SK-N-SH treated with all-trans-retinoic acid at 6 μM for 48 hours (cell line): ENCODE data around the gene CHST13.

ENCODE experiments used
- ATAC-seq: fragments of 200-7000 bp; cut with Tn5 transposase; 3 replicates; pipeline ENCODE4 v1.9.1; 2020; ENCODE audit warnings: mild to moderate bottlenecking, moderate library complexity
- ARNTL ChIP-seq: fragments of 450-650 bp; formaldehyde crosslinking; IDR thresholded peaks from 2 replicates; pipeline ENCODE4 v1.5.0; 2020; ENCODE audit warnings: low read depth, mild to moderate bottlenecking, moderate library complexity, borderline replicate concordance
- BACH2 ChIP-seq: fragments of 250-450 bp; sonication (Bioruptor Pico); IDR thresholded peaks from 2 replicates; pipeline ENCODE4 v1.9.0; 2021; ENCODE audit warnings: mild to moderate bottlenecking, borderline replicate concordance
- CREB5 ChIP-seq: fragments of 250-450 bp; sonication (Bioruptor Pico); IDR thresholded peaks from 2 replicates; pipeline ENCODE4 v1.5.1; 2020; ENCODE audit warnings: low read depth, mild to moderate bottlenecking, moderate library complexity
- CSDC2 ChIP-seq: fragments of 250-450 bp; sonication (Bioruptor Pico); IDR thresholded peaks from 2 replicates; pipeline ENCODE4 v1.5.0; 2020; ENCODE audit warnings: mild to moderate bottlenecking, moderate library complexity
- ESRRG ChIP-seq: fragments of 250-450 bp; sonication (Bioruptor Pico); IDR thresholded peaks from 2 replicates; pipeline ENCODE4 v1.6.1; 2021; ENCODE audit warnings: mild to moderate bottlenecking
- GLIS3 ChIP-seq: fragments of 250-450 bp; sonication (Bioruptor Pico); IDR thresholded peaks from 2 replicates; pipeline ENCODE4 v1.5.0; 2020; ENCODE audit warnings: mild to moderate bottlenecking, moderate library complexity
- ISL1 ChIP-seq: fragments of 250-450 bp; sonication (Bioruptor Pico); IDR thresholded peaks from 2 replicates; pipeline ENCODE4 v2.1.2; 2022; ENCODE audit warnings: mild to moderate bottlenecking, moderate library complexity
- OSR1 ChIP-seq: fragments of 250-450 bp; sonication (Bioruptor Pico); IDR thresholded peaks from 2 replicates; pipeline ENCODE4 v1.8.0; 2022; ENCODE audit warnings: moderate library complexity, mild to moderate bottlenecking, inconsistent platforms
- PPARA ChIP-seq: fragments of 250-450 bp; sonication (Bioruptor Pico); IDR thresholded peaks from 2 replicates; pipeline ENCODE4 v1.5.0; 2020; ENCODE audit warnings: mild to moderate bottlenecking, borderline replicate concordance
- RARB ChIP-seq: fragments of 250-450 bp; sonication (Bioruptor Pico); IDR thresholded peaks from 2 replicates; pipeline ENCODE4 v1.8.0; 2021; ENCODE audit warnings: mild to moderate bottlenecking, moderate library complexity
- SNAI2 ChIP-seq: fragments of 250-450 bp; sonication (Bioruptor Pico); IDR thresholded peaks from 2 replicates; pipeline ENCODE4 v1.5.0; 2020; ENCODE audit warnings: mild to moderate bottlenecking, moderate library complexity
- TCF4 ChIP-seq: fragments of 250-450 bp; sonication (Bioruptor Pico); IDR thresholded peaks from 2 replicates; pipeline ENCODE4 v1.8.0; 2021; ENCODE audit warnings: mild to moderate bottlenecking, moderate library complexity, borderline replicate concordance
- TOX ChIP-seq: fragments of 250-450 bp; sonication (Bioruptor Pico); IDR thresholded peaks from 2 replicates; pipeline ENCODE4 v1.8.0; 2021; ENCODE audit warnings: mild to moderate bottlenecking, moderate library complexity, borderline replicate concordance
- ZC3H10 ChIP-seq: fragments of 250-450 bp; sonication (Bioruptor Pico); IDR thresholded peaks from 2 replicates; pipeline ENCODE4 v1.5.1; 2021; ENCODE audit warnings: mild to moderate bottlenecking, moderate library complexity
- ZFP3 ChIP-seq: fragments of 250-450 bp; sonication (Bioruptor Pico); IDR thresholded peaks from 2 replicates; pipeline ENCODE4 v1.5.0; 2020; ENCODE audit warnings: mild to moderate bottlenecking, moderate library complexity
- ZFP30 ChIP-seq: fragments of 450-650 bp; formaldehyde crosslinking; IDR thresholded peaks from 2 replicates; pipeline ENCODE4 v1.5.0; 2022; ENCODE audit warnings: mild to moderate bottlenecking, moderate library complexity
- ZNF565 ChIP-seq: fragments of 450-650 bp; formaldehyde crosslinking; conservative IDR thresholded peaks from 2 replicates; pipeline ENCODE4 v1.5.0; 2020; ENCODE audit warnings: low read depth, mild to moderate bottlenecking, moderate library complexity
- ZNF70 ChIP-seq: fragments of 450-650 bp; formaldehyde crosslinking; IDR thresholded peaks from 2 replicates; pipeline ENCODE4 v1.5.0; 2020; ENCODE audit warnings: mild to moderate bottlenecking, moderate library complexity
- ZNF8 ChIP-seq: fragments of 450-650 bp; formaldehyde crosslinking; IDR thresholded peaks from 2 replicates; pipeline ENCODE4 v1.5.0; 2020; ENCODE audit warnings: mild to moderate bottlenecking, moderate library complexity
- TF ChIP-seq, protein P1 (sequence below): fragments of 250-450 bp; sonication (Bioruptor Pico); IDR thresholded peaks from 2 replicates; pipeline ENCODE4 v1.5.0; 2020; ENCODE audit warnings: mild to moderate bottlenecking, moderate library complexity
- TF ChIP-seq, protein P2 (sequence below): fragments of 250-450 bp; sonication (Bioruptor Pico); IDR thresholded peaks from 2 replicates; pipeline ENCODE4 v1.5.1; 2021; ENCODE audit warnings: mild to moderate bottlenecking, moderate library complexity
- TF ChIP-seq, protein P3 (sequence below): fragments of 250-450 bp; sonication (Bioruptor Pico); IDR thresholded peaks from 2 replicates; pipeline ENCODE4 v1.8.0; 2020; ENCODE audit warnings: mild to moderate bottlenecking, moderate library complexity, borderline replicate concordance
- TF ChIP-seq, protein P4 (sequence below): fragments of 250-450 bp; sonication (Bioruptor Pico); IDR thresholded peaks from 2 replicates; pipeline ENCODE4 v1.8.0; 2021; ENCODE audit warnings: low read depth, mild to moderate bottlenecking, moderate library complexity, borderline replicate concordance

The CHST13 gene

GRCh38 chr3:126500016-126500415, 23.9 kb upstream of the CHST13 start:
- ATAC-seq: no peak

DNA sequence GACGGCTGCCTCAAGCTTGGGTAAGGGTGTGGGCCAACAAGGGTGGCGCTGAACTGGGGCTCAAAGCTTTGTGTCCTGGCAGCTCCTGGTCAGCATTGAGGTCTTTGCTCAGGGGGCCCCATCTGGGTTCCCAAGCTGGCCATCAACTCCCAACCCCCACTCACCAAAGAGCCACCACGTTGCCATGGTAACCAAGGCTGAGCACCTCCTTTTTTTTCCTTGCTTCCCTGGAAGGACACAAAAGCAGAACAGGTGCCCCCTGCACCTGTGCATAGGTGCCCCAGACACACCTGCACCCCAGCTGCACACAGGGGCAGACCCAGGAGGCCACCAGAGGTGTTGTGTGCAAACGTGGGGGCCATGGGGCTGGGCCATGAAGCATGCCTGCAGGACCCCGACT, 22.9 kb upstream of the CHST13 start:
- ATAC-seq: no peak
- TF ChIP-seq CREB5 (no peak), OSR1 (CRISPR knock-in tag) (no peak), ZNF8 (CRISPR knock-in tag) (no peak), ISL1 (no peak), ZNF70 (CRISPR knock-in tag) (no peak), ZFP30 (no peak), ESRRG (no peak), CSDC2 (CRISPR knock-in tag) (no peak), TCF4 (no peak), TOX (CRISPR knock-in tag) (no peak), ARNTL (CRISPR knock-in tag) (no peak), SNAI2 (CRISPR knock-in tag) (no peak), GLIS3 (CRISPR knock-in tag) (no peak), ZC3H10 (CRISPR knock-in tag) (no peak), BACH2 (no peak)
- TF ChIP-seq, protein P1, sequence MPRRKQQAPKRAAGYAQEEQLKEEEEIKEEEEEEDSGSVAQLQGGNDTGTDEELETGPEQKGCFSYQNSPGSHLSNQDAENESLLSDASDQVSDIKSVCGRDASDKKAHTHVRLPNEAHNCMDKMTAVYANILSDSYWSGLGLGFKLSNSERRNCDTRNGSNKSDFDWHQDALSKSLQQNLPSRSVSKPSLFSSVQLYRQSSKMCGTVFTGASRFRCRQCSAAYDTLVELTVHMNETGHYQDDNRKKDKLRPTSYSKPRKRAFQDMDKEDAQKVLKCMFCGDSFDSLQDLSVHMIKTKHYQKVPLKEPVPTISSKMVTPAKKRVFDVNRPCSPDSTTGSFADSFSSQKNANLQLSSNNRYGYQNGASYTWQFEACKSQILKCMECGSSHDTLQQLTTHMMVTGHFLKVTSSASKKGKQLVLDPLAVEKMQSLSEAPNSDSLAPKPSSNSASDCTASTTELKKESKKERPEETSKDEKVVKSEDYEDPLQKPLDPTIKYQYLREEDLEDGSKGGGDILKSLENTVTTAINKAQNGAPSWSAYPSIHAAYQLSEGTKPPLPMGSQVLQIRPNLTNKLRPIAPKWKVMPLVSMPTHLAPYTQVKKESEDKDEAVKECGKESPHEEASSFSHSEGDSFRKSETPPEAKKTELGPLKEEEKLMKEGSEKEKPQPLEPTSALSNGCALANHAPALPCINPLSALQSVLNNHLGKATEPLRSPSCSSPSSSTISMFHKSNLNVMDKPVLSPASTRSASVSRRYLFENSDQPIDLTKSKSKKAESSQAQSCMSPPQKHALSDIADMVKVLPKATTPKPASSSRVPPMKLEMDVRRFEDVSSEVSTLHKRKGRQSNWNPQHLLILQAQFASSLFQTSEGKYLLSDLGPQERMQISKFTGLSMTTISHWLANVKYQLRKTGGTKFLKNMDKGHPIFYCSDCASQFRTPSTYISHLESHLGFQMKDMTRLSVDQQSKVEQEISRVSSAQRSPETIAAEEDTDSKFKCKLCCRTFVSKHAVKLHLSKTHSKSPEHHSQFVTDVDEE (CRISPR knock-in tag): no peak
- TF ChIP-seq, protein P2, sequence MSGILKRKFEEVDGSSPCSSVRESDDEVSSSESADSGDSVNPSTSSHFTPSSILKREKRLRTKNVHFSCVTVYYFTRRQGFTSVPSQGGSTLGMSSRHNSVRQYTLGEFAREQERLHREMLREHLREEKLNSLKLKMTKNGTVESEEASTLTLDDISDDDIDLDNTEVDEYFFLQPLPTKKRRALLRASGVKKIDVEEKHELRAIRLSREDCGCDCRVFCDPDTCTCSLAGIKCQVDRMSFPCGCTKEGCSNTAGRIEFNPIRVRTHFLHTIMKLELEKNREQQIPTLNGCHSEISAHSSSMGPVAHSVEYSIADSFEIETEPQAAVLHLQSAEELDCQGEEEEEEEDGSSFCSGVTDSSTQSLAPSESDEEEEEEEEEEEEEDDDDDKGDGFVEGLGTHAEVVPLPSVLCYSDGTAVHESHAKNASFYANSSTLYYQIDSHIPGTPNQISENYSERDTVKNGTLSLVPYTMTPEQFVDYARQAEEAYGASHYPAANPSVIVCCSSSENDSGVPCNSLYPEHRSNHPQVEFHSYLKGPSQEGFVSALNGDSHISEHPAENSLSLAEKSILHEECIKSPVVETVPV: no peak
- TF ChIP-seq, all 23 proteins: peak for 0

More at GRCh38 chr3:126500016-126500415, 23.9 kb upstream of the CHST13 start:
- TF ChIP-seq ZFP30: no peak
- no peak for TF ChIP-seq RARB (CRISPR knock-in tag)
- no peak for TF ChIP-seq ESRRG
- TF ChIP-seq BACH2: no peak
- TF ChIP-seq ZNF565 (CRISPR knock-in tag): no peak
- TF ChIP-seq, protein P3, sequence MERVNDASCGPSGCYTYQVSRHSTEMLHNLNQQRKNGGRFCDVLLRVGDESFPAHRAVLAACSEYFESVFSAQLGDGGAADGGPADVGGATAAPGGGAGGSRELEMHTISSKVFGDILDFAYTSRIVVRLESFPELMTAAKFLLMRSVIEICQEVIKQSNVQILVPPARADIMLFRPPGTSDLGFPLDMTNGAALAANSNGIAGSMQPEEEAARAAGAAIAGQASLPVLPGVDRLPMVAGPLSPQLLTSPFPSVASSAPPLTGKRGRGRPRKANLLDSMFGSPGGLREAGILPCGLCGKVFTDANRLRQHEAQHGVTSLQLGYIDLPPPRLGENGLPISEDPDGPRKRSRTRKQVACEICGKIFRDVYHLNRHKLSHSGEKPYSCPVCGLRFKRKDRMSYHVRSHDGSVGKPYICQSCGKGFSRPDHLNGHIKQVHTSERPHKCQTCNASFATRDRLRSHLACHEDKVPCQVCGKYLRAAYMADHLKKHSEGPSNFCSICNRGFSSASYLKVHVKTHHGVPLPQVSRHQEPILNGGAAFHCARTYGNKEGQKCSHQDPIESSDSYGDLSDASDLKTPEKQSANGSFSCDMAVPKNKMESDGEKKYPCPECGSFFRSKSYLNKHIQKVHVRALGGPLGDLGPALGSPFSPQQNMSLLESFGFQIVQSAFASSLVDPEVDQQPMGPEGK (CRISPR knock-in tag): no peak
- no peak for TF ChIP-seq ISL1
- no peak for TF ChIP-seq ZNF8 (CRISPR knock-in tag)
- no peak for TF ChIP-seq ARNTL (CRISPR knock-in tag)
- no peak for TF ChIP-seq TOX (CRISPR knock-in tag)
- TF ChIP-seq ZNF70 (CRISPR knock-in tag): no peak
- no peak for TF ChIP-seq TCF4
- no peak for TF ChIP-seq PPARA (CRISPR knock-in tag)
- TF ChIP-seq, protein P1 (CRISPR knock-in tag): no peak
- no peak for TF ChIP-seq ZFP3 (CRISPR knock-in tag)
- TF ChIP-seq, protein P4, sequence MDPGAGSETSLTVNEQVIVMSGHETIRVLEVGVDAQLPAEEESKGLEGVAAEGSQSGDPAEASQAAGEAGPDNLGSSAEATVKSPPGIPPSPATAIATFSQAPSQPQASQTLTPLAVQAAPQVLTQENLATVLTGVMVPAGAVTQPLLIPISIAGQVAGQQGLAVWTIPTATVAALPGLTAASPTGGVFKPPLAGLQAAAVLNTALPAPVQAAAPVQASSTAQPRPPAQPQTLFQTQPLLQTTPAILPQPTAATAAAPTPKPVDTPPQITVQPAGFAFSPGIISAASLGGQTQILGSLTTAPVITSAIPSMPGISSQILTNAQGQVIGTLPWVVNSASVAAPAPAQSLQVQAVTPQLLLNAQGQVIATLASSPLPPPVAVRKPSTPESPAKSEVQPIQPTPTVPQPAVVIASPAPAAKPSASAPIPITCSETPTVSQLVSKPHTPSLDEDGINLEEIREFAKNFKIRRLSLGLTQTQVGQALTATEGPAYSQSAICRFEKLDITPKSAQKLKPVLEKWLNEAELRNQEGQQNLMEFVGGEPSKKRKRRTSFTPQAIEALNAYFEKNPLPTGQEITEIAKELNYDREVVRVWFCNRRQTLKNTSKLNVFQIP (CRISPR knock-in tag): no peak
- no peak for TF ChIP-seq OSR1 (CRISPR knock-in tag)
- TF ChIP-seq, all 23 proteins: peak for 0
